IMR-90 (cell line): ENCODE results near the gene AAMP. TPM values are rescaled to one million over a fixed set of nuclear protein-coding genes. Genes with fewer than 3 reads are reported as not detected.

Experiments used
- ATAC-seq: fragments of 200-7000 bp; cut with Tn5 transposase; 2 replicates; pipeline ENCODE4 v1.9.1; 2020; ENCODE audit warnings: low read depth, mild to moderate bottlenecking, moderate library complexity
- BruUV-seq: library from RNA; stranded (reverse); fragments of 400-500 nt; replicated peaks from 2 replicates; lab custom pipeline; 2021; lab: Mats Ljungman, UMichigan
- CTCF ChIA-PET: fragments of 300-600 bp; formaldehyde crosslinking; extraction: SDS; loops from one replicate; lab custom pipeline; 2021; ENCODE audit warnings: antibody characterized with exemption; lab: Yijun Ruan, JAX
- POLR2A ChIA-PET: fragments of 300-600 bp; sonication (Branson Sonifier 250); formaldehyde crosslinking; loops from one replicate; lab custom pipeline; 2022; ENCODE audit warnings: antibody characterized with exemption; ENCODE audit not compliant: unreplicated experiment; lab: Charles Lee
- DNase-seq: peaks from one replicate; pipeline ENCODE4 v3.0.0; 2013
- H2AFZ ChIP-seq: replicated peaks from 2 replicates; pipeline ENCODE3; 2013; ENCODE audit warnings: low read length, mild to moderate bottlenecking; ENCODE audit not compliant: poor library complexity
- H2AK5ac ChIP-seq: 2 replicates; pipeline ENCODE4 v1.6.1; 2013; ENCODE audit warnings: low read depth, low read length, inconsistent platforms
- H2AK9ac ChIP-seq: replicated peaks from 2 replicates; pipeline ENCODE3; 2013; ENCODE audit warnings: mild to moderate bottlenecking, low read depth, low read length, moderate library complexity; ENCODE audit not compliant: poor library complexity
- H2BK120ac ChIP-seq: 2 replicates; pipeline ENCODE4 v1.6.1; 2013; ENCODE audit warnings: low read depth, low read length, inconsistent platforms
- H2BK15ac ChIP-seq: 3 replicates; pipeline ENCODE4 v1.6.1; 2013; ENCODE audit warnings: low read depth, low read length, inconsistent platforms
- H2BK20ac ChIP-seq: 2 replicates; pipeline ENCODE4 v1.6.1; 2013; ENCODE audit warnings: low read depth, mild to moderate bottlenecking, inconsistent platforms, low read length, moderate library complexity
- H2BK5ac ChIP-seq: 2 replicates; pipeline ENCODE4 v1.6.1; 2013; ENCODE audit warnings: mild to moderate bottlenecking, low read depth, low read length, inconsistent platforms; ENCODE audit not compliant: poor library complexity, severe bottlenecking
- H3K14ac ChIP-seq: replicated peaks from 2 replicates; pipeline ENCODE4 v1.6.1; 2013; ENCODE audit warnings: low read depth, low read length, inconsistent platforms
- H3K18ac ChIP-seq: 2 replicates; pipeline ENCODE4 v1.6.1; 2013; ENCODE audit warnings: low read depth, low read length, control low read depth
- H3K23ac ChIP-seq: 2 replicates; pipeline ENCODE4 v1.6.1; 2013; ENCODE audit warnings: low read depth, low read length, inconsistent platforms
- H3K27ac ChIP-seq: 2 replicates; pipeline ENCODE4 v1.5.1; 2013; ENCODE audit warnings: mild to moderate bottlenecking, control low read depth, low read length; ENCODE audit not compliant: insufficient read depth
- H3K27me3 ChIP-seq: 2 replicates; pipeline ENCODE4 v1.6.1; 2013; ENCODE audit warnings: low read length; ENCODE audit not compliant: control insufficient read depth, insufficient read depth
- H3K36me3 ChIP-seq: 2 replicates; pipeline ENCODE4 v1.6.1; 2013; ENCODE audit warnings: low read length, mixed read lengths; ENCODE audit not compliant: control insufficient read depth, insufficient read depth
- H3K4ac ChIP-seq: 2 replicates; pipeline ENCODE4 v1.6.1; 2013; ENCODE audit warnings: low read depth, low read length, inconsistent platforms
- H3K4me1 ChIP-seq: 2 replicates; pipeline ENCODE4 v1.6.1; 2013; ENCODE audit warnings: low read length, mixed read lengths; ENCODE audit not compliant: control insufficient read depth, insufficient read depth
- H3K4me2 ChIP-seq: 2 replicates; pipeline ENCODE4 v1.6.1; 2013; ENCODE audit warnings: low read depth, mild to moderate bottlenecking, control low read depth, low read length, moderate library complexity
- H3K4me3 ChIP-seq: 2 replicates; pipeline ENCODE4 v1.5.1; 2013; ENCODE audit warnings: low read depth, mild to moderate bottlenecking, control low read depth, low read length, moderate library complexity; ENCODE audit not compliant: insufficient read depth
- H3K56ac ChIP-seq: 2 replicates; pipeline ENCODE4 v1.6.1; 2013; ENCODE audit warnings: low read length, inconsistent platforms; ENCODE audit not compliant: insufficient read depth; ENCODE audit errors: extremely low read depth
- H3K79me1 ChIP-seq, 2 experiments: 2 replicates each; pipeline ENCODE4 v1.6.1; 2013; ENCODE audit warnings: low read length in 2 of 2, inconsistent platforms in 1 of 2, low read depth in 1 of 2
- H3K9ac ChIP-seq: 2 replicates; pipeline ENCODE4 v1.6.1; 2013; ENCODE audit warnings: low read depth, low read length, control low read depth
- H3K9me1 ChIP-seq: 2 replicates; pipeline ENCODE4 v1.6.1; 2013; ENCODE audit warnings: low read length, inconsistent platforms; ENCODE audit not compliant: insufficient read depth
- H3K9me3 ChIP-seq: 2 replicates; pipeline ENCODE4 v1.6.1; 2013; ENCODE audit warnings: low read length; ENCODE audit not compliant: control insufficient read depth, insufficient read depth
- H4K20me1 ChIP-seq: 2 replicates; pipeline ENCODE4 v1.6.1; 2013; ENCODE audit warnings: low read length, inconsistent platforms; ENCODE audit not compliant: insufficient read depth
- H4K5ac ChIP-seq: 2 replicates; pipeline ENCODE4 v1.6.1; 2013; ENCODE audit warnings: mild to moderate bottlenecking, low read depth, low read length, control low read depth
- H4K8ac ChIP-seq, 2 experiments: 2 replicates each; pipeline ENCODE4 v1.6.1; 2013; ENCODE audit warnings: low read depth in 2 of 2, low read length in 2 of 2, control low read depth in 1 of 2, inconsistent platforms in 1 of 2
- H4K91ac ChIP-seq: 2 replicates; pipeline ENCODE4 v1.6.1; 2013; ENCODE audit warnings: low read depth, low read length, inconsistent platforms; ENCODE audit not compliant: insufficient read depth
- BHLHE40 ChIP-seq: fragments of 150-350 bp; IDR thresholded peaks from 2 replicates; pipeline ENCODE4 v1.6.1; 2016; ENCODE audit warnings: mild to moderate bottlenecking, low read depth, low read length
- CEBPB ChIP-seq: IDR thresholded peaks from 2 replicates; pipeline ENCODE4 v1.6.1; 2012; ENCODE audit warnings: low read depth, low read length, improper control_type of control experiment
- MAFK ChIP-seq: IDR thresholded peaks from 2 replicates; pipeline ENCODE4 v1.6.1; 2012; ENCODE audit warnings: low read depth, low read length, improper control_type of control experiment
- MXI1 ChIP-seq: IDR thresholded peaks from 2 replicates; pipeline ENCODE4 v1.6.1; 2012; ENCODE audit warnings: low read depth, mild to moderate bottlenecking, low read length, moderate library complexity, borderline replicate concordance
- NFE2L2 ChIP-seq: fragments of 150-350 bp; IDR thresholded peaks from 2 replicates; pipeline ENCODE4 v1.6.1; 2016; ENCODE audit warnings: low read depth, mild to moderate bottlenecking, low read length
- RAD21 ChIP-seq: IDR thresholded peaks from 2 replicates; pipeline ENCODE4 v1.6.1; 2012; ENCODE audit warnings: low read length, improper control_type of control experiment
- RCOR1 ChIP-seq: IDR thresholded peaks from 2 replicates; pipeline ENCODE4 v1.6.1; 2012; ENCODE audit warnings: mild to moderate bottlenecking, low read length, improper control_type of control experiment; ENCODE audit not compliant: insufficient replicate concordance
- RFX5 ChIP-seq: IDR thresholded peaks from 2 replicates; pipeline ENCODE4 v1.8.0; 2012; ENCODE audit warnings: low read depth, mild to moderate bottlenecking, low read length, moderate library complexity
- SMC3 ChIP-seq: fragments of 150-350 bp; IDR thresholded peaks from 2 replicates; pipeline ENCODE4 v1.6.1; 2016; ENCODE audit warnings: low read depth, mild to moderate bottlenecking, antibody characterized with exemption, low read length, moderate library complexity
- WGBS, 2 experiments: methylation state at CpG; one replicate each; pipeline versions ENCODE4 v1.1.5 to v1.1.7; 2013; ENCODE audit warnings: missing lambda C conversion rate in 2 of 2; ENCODE audit not compliant: insufficient read length in 1 of 2; ENCODE audit errors: extremely low coverage in 2 of 2; 5-methylcytosine and 5-hydroxymethylcytosine counted together
- dilution Hi-C: fragments of 300-500 bp; cut with HindIII; formaldehyde crosslinking; loops from one replicate; pipeline ENCODE4 v1.14.3; 2018; ENCODE audit warnings: low sequenced_read_pairs; ENCODE audit not compliant: unreplicated experiment
- in situ Hi-C: fragments of 300-500 bp; cut with MboI; formaldehyde crosslinking; loops from 3 replicates; pipeline ENCODE4 v1.14.3; 2019; ENCODE audit warnings: low sequenced_read_pairs, inconsistent platforms, mixed read lengths
- intact Hi-C: fragments of 100-400 bp; cut with micrococcal nuclease; formaldehyde crosslinking; loops from 2 replicates; pipeline ENCODE4 v1.10.0; 2022
- polyA plus RNA-seq, 3 experiments: library from polyadenylated mRNA; depleted of rRNA; stranded (reverse); fragments of >200 nt; gene quantifications; 2 replicates each; pipeline ENCODE4 v1.2.3, GENCODE V29; 2012; ENCODE audit warnings: low replicate concordance in 1 of 3
- total RNA-seq: library from RNA; depleted of rRNA; stranded (reverse); fragments of >200 nt; gene quantifications from 2 replicates; pipeline ENCODE4 v1.2.3, GENCODE V29; 2012
- TF ChIP-seq, protein P1 (sequence below): fragments of 150-350 bp; IDR thresholded peaks from 2 replicates; pipeline ENCODE4 v1.6.1; 2016; ENCODE audit warnings: low read depth, mild to moderate bottlenecking, low read length, moderate library complexity, borderline replicate concordance
- TF ChIP-seq, protein P2 (sequence below): fragments of 150-350 bp; IDR thresholded peaks from 2 replicates; pipeline ENCODE4 v1.6.1; 2017; ENCODE audit warnings: mild to moderate bottlenecking, antibody characterized with exemption, low read length, low read depth

AAMP gene
- total and polyA plus RNA-seq, 2 of the 4 experiments (the other 2 are of a cell fraction) = 104 to 112 TPM

DNA sequence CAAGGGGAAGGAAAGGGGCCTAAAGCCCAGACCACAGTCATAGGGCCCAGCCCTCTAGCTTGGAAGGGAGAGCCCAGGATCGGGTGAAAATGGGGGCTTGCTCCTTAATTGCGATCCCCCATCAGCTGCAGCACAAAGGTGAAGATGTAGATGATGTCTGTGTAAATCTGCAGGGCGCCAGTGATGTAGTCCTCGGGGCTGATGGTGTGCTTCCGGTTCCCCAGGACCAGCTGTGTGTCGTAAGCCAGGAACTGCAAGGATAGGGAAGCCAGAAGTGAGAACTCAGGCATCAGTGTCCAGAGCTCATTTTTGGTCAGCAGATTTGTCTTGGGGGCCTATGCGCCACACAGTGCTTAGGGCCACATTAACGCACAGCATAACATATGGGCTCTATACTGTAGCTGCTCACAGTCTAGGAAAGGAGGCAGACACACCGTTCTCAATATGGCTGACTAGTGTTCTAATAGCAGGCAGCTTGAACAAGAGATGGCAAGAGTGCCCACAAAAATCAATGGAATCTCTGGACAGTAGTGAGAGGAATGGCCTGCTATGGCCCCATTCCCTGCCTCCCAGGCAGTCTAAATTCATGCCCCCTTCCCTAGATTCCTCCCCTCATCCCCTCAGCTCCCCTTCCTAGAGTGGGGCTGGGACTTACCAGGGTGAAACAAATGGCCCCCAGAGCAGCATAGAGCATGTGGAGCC, 5.6 kb upstream of the AAMP start:
- ChIA-PET POLR2A (interaction anchor here (2.5 kb wide), 1 partner anchor 11 kb away, joined by 9 read pairs; no protein-coding TSS in a partner anchor), CTCF (interaction anchor here (0.8 kb wide), 1 partner anchor 17 kb away, joined by 3 read pairs; no protein-coding TSS in a partner anchor)
- Histone ChIP-seq H3K4me2 (no peak overlapping the region), H3K36me3 (peaks cover 68% of the 10 kb centered on the region), H3K9ac (no peak overlapping the region), H2BK120ac (no peak overlapping the region), H3K4me1 (peaks cover 7% of the 10 kb centered on the region), H2AK9ac (peak overlapping the region; percentile 86), H3K27ac (no peak overlapping the region), H3K27me3 (no peaks in the 10 kb centered on the region), H2AK5ac (no peak overlapping the region), H3K9me1 (no peaks in the 10 kb centered on the region), H2BK5ac (no peak overlapping the region), H3K23ac (no peak overlapping the region), H3K4ac (no peak overlapping the region), H4K8ac (no peak overlapping the region), H3K9me3 (no peaks in the 10 kb centered on the region), H4K20me1 (peaks cover 3% of the 10 kb centered on the region), H4K5ac (no peak overlapping the region), H2AFZ (no peak overlapping the region), H3K56ac (no peak overlapping the region), H2BK20ac (no peak overlapping the region), H3K18ac (no peak overlapping the region), H3K79me1 (peaks cover 11 to 83% of the 10 kb centered on the region in 2 experiments), H3K4me3 (no peak overlapping the region), H4K91ac (no peak overlapping the region), H2BK15ac (no peak overlapping the region), H3K14ac (no peak overlapping the region)
- in situ Hi-C loops = loop anchor here (10.0 kb wide), 1 partner anchor 119 kb away; the partner anchor contains the start of gene CTDSP1
- DNase-seq (no peak), ATAC-seq (no peak)
- WGBS, 2 experiments = 86% methylated on average over 7 of the region's 9 CpGs; no CpG with 5 or more reads in 1 of the 2 experiments
- BruUV-seq = no TSS peak
- dilution Hi-C loops = no loop called here
- TF ChIP-seq, protein P1, sequence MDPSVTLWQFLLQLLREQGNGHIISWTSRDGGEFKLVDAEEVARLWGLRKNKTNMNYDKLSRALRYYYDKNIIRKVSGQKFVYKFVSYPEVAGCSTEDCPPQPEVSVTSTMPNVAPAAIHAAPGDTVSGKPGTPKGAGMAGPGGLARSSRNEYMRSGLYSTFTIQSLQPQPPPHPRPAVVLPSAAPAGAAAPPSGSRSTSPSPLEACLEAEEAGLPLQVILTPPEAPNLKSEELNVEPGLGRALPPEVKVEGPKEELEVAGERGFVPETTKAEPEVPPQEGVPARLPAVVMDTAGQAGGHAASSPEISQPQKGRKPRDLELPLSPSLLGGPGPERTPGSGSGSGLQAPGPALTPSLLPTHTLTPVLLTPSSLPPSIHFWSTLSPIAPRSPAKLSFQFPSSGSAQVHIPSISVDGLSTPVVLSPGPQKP = no peak
- TF ChIP-seq RFX5 (no peak), NFE2L2 (no peak), BHLHE40 (no peak), MXI1 (no peak), MAFK (no peak), RCOR1 (no peak), RAD21 (no peak), CEBPB (no peak), SMC3 (no peak)
- TF ChIP-seq, protein P2, sequence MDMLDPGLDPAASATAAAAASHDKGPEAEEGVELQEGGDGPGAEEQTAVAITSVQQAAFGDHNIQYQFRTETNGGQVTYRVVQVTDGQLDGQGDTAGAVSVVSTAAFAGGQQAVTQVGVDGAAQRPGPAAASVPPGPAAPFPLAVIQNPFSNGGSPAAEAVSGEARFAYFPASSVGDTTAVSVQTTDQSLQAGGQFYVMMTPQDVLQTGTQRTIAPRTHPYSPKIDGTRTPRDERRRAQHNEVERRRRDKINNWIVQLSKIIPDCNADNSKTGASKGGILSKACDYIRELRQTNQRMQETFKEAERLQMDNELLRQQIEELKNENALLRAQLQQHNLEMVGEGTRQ = no peak
- intact Hi-C loops = loop anchor here (10.0 kb wide), 1 partner anchor 289 kb away; the partner anchor contains the start of genes CNOT9 and USP37
